ENCODE measurements around the gene RHBDD3. TPM values are rescaled to one million over a fixed set of nuclear protein-coding genes. Genes with fewer than 3 reads are reported as not detected.

Gene RHBDD3
- total RNA-seq (2014; rRNA removed; shearing (Covaris generic)): 10.5 and 12.3 TPM in 2 replicates

DNA sequence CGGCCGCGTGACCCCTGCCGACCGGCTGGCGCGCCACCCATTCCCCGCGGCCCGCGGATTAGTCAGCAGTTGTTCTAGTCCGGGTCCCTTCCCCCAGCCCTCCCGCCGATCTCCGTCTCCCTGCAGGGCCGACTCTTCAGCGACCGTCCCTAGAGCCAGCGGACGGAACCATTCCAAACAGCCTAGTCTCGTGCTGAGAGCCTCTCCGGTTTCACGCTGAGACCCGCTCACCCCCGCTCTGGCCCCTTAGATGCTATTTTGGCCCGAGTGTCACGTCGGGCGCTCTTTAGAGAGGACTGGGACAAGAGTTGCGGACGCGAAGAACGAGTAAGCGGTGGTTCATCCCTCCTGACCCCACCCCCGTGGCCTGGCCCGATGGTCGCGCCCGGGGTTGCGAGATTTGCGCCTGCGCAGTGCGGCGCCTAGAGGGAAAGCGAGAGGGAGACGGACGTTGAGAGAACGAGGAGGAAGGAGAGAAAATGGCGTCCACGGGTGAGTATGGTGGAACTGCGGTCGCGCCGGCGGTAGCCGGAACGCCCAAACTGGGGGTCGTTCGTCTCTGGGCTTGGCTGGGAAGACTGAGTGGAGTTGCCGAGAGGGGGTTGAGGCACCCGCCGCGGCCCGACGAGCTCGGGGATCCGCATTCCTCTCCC, at the start of gene RHBDD3, which contains the start of gene EWSR1:
TSS of gene RHBDD3 (minus strand) at position 124 of the 653 bp plus-strand sequence. CDS start 2,355 bp downstream, outside the sequence.
TSS of gene EWSR1 (plus strand) at position 411 of the 653 bp plus-strand sequence. CDS start at position 480, 69 bp downstream.
- DNase-seq (ENCODE audit: low read depth): peak; percentile 96

DNA sequence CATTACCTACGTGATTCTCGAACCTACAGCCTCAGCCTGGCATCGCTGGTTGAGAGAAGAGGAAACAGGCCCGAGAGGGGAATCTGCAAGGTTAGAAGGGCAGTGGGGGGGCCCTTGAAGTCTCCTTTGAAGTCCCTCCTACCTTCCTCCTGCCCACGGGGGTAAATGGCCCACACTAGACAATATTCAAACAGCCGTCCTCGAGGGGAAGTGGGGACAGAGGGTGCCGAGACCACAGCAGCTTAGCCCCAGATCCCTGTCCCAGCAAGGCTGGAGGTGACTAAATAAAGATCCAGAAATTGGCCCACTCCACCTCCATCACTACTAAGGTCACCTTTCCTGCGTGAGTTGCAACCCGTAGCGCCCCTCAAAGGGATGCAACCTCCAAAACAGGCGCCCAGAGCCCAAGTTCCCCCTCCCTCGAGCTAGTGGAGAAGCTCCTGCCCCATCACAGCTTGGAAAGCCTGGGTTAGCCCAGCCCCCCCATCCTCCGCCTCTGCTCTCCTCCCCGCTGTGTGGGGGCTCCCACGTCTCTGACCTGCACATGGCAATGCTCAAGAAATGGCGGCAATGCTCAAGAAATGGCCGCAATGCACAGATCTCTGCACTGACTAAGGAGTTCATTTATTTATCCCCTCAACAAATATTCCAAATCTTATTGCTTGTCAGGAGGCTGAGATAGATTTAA, 48.5 kb upstream of the RHBDD3 start:
- no peak for DNase-seq (ENCODE audit: low read depth)

DNA sequence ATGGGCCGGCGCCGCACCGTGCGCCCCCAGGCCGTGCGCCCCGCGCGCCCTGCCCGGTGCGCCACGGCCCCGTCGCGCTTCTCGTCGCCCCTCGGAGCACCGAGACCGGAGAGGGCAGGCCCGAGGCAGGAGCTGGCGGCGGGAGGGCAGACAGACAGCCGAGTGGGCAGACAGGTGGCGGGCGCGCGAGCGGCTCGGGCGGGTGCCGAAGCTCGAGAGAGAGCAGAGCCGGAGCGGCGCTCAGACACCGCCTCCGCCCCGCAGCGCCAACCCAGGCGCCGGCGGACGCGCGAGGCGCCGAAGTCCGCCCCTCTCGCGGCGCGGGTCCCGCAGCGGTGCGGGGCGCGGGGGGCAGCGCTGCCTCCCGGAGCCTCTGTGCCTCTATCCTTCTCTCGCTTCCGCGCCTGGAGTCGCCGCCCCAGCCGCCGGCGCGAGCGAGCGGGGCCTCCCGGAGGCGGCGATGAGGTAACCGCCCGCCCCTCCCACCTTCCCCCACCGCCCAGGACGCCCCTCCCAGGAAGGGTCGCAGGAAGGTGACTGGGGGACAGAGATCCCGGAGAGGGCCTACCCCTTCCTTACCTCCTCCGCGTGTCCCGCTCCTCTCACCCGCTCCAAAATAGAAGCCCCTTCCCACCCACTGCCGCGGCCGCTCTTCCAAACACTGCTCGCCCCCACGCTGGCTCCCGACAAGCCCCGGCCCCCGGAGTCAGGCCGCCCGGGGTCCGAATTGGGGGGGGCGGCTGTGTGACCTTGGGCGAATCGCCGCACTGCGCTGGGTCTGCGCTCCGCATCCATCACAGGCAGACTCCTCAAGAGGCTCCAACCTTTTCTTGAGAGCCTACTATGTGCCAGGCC, 47.7 kb upstream of the RHBDD3 start, which contains the start of gene RASL10A:
TSS of gene RASL10A (minus strand) at position 412 of the 855 bp plus-strand sequence. CDS start 451 bp downstream, outside the sequence.
- no peak for DNase-seq (ENCODE audit: low read depth)

DNA sequence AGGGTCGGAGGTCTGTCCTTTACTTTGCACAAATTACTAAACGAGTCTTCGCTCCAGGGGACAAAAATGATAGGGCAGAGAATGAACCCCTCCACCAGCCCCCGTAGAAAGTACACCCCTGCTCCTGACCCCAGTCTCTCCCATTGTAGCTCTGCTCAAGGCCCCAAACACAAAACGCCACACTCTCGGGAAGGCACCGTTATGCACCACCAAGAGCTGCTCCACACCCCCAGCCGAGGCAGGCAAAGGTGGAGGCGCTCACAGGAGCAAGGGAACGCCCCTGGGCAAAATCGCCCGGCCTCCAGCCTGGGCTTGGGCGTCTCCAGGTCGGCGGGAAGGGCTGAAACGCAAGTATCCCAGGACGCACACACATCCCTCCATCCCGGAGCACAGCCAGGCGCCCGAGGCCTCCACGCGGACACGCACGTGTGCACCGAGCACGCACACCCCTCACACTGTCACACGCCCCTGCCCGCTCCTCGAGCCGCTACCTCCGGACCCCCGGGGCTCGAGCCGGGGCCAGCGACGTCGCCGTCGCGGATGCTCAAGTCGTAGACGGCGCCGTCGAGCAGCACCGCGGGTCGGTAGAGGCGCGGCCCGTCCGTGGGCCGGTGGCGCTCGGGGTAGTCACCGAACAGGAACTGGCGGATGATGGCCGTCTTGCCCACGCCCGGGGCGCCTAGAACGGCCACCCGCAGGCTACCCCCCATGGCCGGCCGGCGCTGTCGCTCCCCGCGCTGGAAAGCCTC, 46.9 kb upstream of the RHBDD3 start:
- DNase-seq (ENCODE audit: low read depth): no peak

DNA sequence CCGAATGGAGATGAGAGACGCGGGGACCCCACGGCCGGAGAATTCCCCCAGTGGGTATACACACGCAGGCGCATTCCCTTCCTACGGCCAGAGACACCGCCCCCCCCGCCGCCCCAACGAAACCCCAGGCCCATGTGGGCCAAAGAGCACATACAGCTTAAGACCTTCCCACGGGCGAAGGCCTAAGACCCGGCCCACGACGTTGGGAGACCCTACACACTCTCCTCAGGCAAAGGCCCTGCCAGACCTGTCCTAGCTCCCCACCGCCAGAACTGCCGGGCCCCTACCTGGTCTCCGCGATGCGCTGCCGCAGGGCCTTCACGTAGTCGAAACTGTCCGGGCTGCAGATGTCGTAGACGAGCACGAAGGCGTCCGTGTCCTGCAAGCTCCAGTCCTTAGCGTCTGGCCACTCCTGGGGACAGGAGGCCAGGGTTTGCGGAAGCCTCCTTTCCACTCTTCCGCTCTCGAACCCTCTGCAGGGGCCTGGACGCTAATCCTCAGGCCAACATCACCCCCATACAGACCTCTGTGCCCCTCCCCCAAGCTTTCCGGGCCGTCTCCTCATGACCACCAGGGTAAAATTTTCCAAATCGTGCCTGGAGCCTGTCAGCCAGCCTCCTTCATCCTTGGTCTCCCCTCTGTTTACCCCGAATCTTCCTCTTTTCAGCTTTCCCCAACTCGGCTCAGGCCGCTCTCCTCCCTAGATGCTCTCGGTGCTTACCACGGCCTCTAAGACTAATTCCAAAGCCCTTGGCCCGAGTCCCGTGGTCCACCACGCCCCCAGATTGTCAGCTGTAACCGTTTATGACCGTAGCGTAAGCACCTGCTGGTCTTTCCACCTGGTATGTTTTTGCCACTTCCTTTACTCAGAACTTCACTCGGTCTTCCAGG, 46.0 kb upstream of the RHBDD3 start:
- DNase-seq (ENCODE audit: low read depth): no peak

DNA sequence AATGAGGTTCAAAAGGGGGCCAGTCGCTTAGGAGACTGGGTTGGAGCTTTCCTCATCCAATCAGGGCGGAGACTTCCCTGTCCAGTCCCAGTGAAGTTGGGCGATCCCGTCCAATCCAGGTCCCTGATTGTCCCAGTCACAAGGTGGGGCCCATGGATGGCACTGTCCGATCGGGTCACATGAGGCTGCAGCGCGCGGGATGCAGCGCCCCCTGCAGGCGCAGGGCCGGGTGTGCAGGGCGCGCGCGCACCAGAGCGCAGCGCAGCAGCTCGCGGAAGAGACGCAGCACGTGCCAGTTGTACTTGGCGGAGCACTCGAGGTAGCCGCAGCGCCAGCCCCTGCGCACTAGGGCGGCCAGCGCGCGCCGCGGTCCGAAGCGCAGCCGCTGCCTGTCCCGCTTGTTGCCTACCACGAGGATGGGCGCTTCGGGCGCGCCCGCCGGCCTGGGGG, 45.4 kb upstream of the RHBDD3 start:
- no peak for DNase-seq (ENCODE audit: low read depth)

DNA sequence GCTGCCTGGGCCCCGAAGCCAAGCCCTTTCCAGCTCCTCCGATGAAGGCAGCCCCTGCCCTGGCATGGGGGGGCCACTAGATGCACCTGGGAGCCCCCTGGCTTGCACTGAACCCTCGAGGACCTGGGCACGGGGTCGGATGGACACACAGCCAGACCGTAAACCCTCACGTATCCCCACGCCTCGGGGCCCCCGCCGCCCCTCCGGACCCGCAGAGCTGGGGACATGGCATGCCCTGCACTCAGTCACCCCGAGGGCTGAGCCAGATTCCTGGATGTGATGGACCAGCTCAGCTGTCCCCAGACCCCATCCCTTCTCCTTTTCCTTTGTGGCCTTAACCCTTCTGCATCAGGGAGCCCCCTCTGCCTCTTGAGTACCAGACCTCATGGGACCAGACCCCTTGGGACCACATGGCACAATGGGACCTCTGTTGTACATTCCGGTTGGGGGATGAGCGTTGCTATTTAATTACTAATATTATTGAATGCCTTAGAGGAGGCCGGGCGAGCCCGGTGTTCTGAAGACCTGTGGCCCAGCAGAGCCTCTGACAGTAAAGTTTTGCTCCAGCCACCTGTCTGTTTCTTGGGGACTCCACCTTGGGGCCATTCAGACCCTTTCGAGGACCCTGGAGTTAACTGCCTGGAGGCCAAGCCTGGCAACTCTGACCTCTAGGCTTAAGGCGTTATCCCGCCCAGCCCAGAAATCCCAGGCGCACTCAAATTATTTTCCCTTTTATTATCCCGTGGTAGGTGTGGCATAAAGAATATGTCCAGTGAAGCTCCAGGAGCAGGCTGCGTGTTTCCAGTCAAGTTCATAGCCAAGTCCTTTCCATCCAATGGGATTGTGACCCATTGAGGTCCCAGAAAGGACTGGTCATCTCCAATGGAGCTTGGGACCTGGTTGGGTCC, 44.7 kb upstream of the RHBDD3 start:
- no peak for DNase-seq (ENCODE audit: low read depth)

DNA sequence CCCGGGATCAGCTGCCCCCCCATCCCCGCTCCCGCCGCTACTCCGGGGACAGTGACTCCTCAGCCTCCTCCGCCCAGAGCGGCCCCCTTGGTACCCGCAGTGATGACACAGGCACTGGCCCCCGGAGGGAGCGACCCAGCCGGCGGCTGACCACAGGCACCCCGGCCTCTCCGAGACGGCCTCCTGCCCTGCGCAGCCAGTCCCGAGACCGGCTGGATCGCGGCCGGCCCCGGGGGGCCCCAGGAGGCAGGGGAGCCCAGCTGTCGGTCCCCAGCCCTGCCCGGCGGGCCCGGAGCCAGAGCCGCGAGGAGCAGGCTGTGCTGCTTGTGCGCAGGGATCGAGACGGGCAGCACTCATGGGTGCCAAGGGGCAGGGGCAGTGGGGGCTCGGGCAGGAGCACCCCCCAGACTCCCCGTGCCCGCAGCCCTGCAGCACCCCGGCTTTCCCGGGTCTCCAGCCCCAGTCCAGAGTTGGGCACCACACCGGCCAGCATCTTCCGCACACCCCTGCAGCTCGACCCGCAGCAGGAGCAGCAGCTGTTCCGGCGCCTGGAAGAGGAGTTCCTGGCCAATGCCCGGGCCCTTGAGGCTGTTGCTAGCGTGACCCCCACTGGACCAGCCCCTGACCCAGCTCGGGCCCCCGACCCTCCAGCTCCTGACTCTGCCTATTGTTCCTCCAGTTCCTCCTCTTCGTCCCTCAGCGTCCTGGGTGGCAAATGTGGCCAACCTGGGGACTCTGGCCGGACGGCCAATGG, 43.9 kb upstream of the RHBDD3 start:
- DNase-seq (ENCODE audit: low read depth): peak; percentile 55

DNA sequence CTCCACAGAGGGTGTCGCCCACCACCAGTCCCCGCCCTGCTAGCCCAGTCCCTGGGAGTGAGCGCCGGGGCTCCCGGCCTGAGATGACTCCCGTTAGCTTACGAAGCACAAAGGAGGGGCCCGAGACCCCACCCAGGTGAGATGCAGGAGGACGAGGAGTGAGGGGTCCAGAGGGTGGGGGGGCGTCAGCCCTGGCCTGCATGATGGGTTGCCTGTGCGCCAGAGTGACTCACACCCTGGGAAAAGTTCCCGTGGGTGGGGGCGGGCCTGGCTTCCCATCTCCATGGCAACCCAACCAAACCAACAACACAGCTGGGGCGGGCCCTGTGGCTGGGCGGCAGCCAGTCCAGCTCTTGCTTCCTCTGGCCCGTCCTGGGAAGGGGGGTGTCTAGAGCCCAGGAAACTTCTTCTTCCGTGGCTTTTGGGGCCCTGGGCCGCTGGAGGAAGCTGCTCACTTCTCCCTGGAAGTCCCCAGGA, 43.1 kb upstream of the RHBDD3 start:
- peak; percentile 95 for DNase-seq (ENCODE audit: low read depth)

DNA sequence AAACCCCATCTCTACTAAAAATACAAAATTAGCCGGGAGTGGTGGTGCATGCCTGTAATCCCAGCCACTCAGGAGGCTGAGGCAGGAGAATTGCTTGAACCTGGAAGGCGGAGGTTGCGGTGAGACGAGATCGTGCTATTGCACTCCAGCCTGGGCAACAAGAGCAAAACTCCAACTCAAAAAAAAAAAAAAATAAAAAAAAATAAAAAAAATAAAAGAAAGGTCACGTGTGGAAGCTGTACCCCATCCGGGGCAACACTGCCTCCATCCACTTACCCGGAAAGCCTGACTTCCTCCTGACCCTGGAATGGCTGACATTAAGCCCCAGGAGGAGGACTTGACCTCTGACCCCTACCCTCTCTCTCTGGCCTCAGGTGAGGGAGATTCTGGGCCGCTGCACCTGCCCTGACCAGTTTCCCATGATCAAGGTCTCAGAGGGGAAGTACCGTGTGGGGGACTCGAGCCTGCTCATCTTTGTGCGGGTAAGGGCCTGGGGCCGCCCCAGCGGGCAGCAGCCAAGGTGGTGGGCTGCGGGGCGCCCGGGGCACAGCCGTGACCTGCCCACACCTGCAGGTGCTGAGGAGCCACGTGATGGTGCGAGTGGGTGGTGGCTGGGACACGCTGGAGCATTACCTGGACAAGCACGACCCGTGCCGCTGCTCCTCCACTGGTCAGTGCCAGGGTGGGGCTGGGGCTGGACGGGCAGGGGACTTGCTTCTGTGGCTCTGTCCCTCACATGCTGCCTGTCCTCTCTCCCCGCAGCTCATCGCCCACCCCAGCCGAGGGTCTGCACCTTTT, 42.5 kb upstream of the RHBDD3 start:
- DNase-seq (ENCODE audit: low read depth): no peak

DNA sequence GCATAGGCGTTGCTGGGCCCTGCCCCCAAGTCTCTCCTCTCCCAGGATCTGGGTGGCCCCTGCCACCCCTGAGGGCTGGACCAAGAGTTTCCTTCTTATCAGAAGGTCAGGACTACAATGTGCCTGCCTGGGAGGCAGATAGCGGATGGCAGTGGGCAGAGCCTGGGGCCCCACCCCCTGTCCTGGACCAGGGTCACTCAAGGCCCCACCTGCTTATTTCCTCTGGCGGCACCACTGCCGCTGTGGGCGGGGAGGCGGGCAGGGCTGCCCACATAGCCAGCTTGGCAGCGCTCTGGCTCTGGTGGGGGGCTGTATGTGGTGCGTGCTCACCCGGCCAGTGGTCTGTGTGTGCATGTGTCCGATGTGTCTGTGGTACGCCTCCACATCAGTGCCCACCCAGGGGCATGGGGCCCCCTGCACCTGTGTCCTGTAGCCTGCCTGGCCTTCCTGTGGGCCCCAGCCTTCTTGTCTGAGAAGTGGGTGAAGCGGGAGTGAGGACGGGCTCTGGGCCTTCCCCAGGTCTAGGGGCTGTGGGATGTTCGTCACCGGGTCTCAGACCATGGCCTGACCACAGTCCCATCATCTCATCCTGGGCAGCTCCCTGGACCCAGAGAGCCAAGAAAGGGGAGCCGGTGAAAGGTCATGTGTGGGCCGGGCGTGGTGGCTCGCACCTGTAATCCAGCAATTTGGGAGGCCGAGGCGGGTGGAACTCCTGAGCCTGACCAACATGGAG, 41.7 kb upstream of the RHBDD3 start:
- no peak for DNase-seq (ENCODE audit: low read depth)

DNA sequence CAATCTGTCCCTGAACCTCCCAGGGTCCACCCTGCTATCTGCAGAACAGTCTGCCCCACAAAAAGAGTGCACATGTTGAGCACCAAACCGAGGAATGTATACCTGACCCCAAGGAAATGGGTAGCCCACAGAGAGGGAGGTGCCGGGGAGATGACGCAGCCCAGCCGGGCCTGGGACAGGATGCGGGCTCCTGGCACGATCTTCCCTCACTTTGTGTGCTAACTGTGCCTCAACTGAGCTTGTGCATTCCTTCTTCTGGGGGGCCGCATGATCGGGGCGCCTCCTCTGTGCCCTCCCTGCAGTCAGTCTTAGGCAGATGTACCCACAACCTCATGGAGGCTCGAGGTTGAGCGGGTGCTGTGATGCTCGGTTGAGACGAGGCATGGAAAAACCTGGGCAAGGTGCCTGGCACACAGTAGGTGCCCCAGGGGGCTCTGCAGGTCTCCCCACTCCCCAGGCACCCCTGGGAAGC, 41.0 kb upstream of the RHBDD3 start:
- DNase-seq (ENCODE audit: low read depth): peak; percentile 61

DNA sequence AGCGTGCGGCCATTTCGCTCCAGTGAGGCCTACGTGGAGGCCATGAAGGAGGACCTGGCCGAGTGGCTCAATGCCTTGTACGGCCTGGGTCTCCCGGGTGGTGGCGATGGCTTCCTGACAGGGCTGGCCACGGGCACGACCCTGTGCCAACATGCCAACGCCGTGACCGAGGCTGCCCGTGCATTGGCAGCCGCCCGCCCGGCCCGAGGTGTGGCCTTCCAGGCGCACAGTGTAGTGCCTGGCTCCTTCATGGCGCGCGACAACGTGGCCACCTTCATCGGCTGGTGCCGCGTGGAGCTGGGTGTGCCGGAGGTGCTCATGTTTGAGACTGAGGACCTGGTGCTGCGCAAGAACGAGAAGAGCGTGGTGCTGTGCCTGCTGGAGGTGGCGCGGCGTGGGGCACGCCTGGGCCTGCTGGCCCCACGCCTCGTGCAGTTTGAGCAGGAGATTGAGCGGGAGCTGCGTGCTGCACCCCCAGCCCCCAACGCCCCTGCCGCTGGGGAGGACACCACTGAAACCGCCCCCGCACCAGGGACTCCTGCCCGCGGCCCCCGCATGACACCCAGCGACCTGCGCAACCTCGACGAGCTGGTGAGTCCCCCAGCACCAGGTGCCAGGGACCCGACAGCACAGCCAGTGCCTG, 40.5 kb upstream of the RHBDD3 start:
- DNase-seq (ENCODE audit: low read depth): no peak

DNA sequence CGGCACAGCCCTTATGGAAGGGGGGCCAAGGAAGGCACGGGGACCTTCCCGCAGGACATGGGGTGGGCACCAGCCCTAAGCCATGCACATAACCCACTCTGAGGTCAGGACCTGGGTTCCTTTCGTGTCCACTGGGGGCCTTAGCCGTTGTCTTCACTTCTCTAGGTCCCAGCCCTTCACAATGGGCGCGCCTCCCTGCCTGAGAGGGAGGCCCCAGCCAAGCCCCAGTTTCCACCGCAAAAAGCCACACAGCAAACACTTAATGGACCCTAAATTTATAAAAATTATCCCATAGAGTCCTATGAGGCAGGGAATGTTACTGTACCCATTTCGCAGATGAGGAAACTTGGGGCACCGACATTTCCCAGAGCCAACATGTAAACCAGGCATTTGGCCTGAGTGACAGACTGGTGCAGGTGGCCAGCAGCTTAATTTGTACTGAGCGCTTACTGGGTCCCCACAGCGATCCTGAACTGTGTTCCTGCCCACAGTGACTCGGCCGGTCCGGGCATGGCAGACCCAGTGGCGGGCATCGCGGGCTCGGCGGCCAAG, 39.9 kb upstream of the RHBDD3 start:
- DNase-seq (ENCODE audit: low read depth): no peak

DNA sequence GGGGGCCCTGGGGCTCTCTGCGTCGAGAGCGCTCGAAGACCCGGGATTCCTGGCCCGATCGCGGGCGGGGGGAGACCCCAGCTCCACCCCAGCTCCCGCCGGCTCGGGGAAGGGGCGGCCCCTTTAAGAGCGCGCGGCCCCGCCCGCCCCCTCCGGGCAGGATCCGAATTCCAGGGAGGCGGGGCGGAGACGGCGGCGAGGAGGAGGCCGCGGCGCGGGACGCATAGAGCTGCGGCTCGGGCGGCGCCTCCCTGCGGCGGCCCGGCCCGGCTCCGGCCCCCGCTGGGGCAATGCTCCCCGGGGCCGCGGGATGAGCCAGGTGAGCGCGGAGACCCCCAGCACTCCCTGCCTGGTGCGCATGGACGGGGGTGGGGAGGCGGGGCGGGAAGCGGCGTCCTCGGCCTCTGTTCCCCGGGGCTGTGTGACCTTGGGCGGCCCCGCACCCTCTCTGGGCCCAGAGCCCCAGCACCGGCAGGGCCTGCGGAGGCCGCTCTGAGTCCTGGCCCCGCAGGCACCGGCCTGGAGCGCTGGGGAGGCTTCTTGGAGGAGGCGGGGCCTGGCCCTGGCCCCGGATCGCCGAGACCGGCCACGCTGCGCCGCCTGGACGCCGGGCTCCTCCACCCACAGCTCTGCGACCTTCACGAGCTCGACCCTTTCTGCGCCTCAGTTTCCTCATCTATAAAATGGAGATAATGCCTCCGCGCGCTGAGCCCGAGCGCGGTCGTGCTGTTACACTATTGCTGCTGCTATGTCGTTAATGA, 39.2 kb upstream of the RHBDD3 start:
- DNase-seq (ENCODE audit: low read depth): peak; percentile 79
